HG02852 (cell line): ENCODE results near the gene RUNDC1.
"Not testable (repeated sequence)": the region's sequence is repeated elsewhere in the genome, so short reads cannot be mapped to it uniquely, and the experiment has no call there.

Source experiments
- ATAC-seq: cut with Tn5 transposase; IDR thresholded peaks from one replicate; pipeline ENCODE4 v1.9.1; 2021; ENCODE audit warnings: mild to moderate bottlenecking, moderate library complexity; ENCODE audit not compliant: unreplicated experiment

The RUNDC1 gene

DNA sequence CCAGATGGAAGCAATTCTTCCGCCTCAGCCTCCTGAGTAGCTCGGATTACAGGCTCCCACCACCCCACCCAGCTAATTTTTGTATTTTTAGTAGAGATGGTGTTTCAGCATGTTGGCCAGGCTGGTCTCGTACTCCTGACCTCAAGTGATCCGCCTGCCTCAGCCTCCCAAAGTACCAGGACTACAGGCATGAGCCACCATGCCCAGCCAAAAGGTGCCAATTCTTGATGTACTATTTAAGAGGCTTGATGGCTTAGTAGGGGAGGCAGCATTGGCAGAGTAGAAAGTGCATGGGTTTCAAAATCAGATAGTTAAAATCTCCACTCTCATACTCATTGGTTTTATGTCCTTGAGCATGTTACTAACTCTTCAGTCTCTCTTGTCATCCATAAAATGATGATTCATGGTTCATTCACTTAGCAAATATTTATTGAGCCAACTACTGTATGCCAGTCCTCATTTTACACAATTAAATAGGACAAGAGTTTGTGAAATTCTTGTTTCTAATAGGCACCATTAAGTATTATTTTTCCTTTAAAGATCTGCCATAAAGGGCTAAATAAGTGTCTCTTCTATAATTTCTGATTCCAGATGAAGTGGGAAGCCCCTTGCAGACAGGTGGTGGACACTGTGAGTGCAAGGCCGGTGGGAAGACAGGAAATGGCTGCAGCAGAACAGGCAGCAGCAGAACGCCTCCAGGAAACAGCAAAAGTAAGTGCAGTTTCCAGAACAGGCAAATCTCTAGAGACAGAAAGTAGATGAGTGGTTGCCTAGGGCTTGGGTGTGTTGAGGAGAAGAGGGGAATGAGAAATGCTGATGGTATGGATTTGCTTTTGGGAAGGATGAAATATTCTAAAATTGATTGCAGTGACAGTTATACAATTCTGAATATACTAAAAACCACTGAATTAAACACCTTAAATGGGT is 9.6 kb downstream of the RUNDC1 start:
- ATAC-seq, result no peak

DNA sequence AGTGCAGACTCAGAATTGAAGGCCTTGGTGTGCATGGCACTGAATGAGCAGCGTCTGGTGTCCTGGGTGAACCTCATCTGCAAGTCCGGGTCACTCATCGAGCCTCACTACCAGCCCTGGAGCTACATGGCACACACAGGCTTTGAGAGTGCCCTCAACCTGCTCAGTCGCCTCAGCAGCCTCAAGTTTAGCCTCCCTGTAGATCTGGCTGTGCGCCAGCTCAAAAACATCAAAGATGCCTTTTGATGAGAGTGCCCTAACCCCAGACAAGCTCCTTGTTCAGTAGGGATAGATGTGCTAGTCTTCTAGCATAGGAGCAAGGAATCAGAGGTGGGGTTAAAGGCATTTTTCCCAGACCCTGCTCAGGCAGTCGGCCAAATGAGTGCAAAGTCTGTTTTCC is 11.1 kb downstream of the RUNDC1 start:
- no peak for ATAC-seq

DNA sequence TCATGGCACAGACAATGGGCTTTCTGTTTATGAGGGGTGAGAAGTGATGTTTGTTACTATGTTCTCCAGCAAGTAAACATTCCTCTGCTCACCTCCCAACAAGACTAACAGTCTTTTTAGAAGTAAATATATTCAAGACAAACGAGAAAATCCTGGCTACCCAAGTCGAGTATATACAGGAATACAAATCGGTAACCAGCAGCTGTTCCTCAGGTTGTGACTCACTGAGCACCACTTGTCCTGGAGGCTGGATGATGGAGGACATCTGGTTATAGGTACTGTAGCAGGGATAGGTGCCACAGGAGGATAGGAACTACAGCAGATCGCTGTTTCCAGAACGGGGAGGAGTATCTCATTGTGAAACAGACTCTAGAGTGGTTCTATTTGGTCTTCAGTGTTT is 12.5 kb downstream of the RUNDC1 start:
- ATAC-seq, result no peak

DNA sequence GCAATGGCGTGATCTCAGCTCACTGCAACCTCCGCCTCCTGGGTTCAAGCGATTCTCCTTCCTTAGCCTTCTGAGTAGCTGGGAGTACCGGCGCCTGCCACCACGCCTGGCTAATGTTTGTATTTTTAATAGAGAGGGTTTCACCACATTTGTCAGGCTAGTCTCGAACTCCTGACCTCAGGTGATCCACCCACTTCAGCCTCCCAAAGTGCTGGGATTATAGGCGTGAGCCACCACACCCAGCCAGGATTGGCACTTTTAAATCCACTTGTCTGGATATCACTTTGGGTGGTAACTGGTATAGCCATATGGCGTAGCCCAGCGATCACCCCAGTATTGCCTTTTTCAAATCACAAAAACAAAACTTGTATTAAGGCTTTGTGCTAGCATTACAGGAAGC is 13.5 kb downstream of the RUNDC1 start:
- ATAC-seq, result not testable (repeated sequence)

DNA sequence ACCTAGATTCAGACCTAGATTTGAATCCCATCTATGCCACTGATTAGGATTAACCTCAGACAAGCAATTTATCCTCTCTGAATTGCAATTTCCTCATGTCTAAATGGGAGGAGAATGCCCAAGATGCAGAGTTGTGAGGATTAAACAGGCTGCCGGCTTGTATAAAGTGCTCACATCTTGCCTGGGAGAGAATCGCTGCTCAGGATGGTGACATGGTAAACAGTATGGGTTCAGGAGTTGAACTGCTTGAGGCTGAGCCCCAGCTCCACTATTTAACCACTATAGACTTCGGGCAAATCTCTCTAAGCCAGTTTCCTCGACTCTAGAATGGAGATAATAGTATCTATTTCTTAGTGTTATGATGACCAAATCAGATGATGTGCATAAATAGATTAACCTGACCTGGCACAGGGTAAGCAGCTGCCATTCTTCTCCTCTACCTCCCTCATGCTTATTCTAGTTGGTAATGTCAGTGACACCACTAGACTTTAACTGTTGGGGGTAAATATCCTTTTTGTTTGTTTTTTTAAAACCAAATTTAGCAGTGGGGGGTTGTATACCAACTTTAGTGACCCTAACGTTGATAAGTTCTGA is 17.1 kb downstream of the RUNDC1 start:
- no peak for ATAC-seq

DNA sequence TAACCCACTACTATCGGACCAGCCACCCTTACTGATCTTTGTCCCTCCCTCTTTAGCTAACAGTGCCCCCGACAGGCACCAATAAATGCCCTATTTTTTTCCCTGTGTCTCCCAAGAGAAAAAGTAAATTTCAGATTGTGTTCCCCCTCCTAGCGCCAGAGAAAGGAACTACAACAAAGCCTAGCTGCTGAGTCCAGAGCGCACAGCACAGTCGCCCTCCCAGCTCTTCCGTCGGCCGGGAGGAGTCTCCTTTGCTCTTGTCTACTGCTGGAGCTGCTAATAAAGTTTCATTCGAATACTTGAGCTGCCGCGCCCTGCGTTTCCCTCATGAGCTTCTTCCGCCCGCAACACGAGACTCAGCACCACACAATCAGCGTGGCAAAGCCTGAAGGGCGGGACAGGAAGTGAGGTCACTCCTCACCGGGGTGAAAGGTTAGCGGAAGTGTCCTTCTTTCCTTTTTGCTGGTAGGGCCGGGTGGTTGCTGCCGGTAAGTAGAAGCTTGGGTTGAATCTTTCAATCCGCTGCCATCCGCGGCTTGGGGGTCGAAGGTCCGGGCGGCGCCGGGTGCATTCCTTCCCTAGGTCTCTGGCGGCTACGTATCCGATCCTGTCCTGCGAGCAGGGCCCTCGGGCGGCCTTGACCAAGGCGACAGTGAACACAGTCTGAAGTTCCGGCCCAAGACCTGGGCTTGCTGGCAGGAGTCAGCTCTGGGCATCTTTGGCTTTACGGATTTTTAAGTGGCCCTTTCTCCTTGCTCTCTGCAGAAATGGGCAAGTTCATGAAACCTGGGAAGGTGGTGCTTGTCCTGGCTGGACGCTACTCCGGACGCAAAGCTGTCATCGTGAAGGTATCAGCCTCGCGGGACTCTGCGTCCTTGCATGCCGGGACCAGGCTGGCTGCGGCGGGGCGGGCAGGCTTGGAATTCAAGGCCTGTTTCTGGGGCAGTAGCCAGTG is 17.9 kb downstream of the RUNDC1 start, which contains the start of gene RPL27:
Gene RPL27 (plus strand): TSS at position 436 of the 955 bp plus-strand sequence. CDS start 332 bp downstream, at position 768.
- ATAC-seq, result peak; percentile 91

DNA sequence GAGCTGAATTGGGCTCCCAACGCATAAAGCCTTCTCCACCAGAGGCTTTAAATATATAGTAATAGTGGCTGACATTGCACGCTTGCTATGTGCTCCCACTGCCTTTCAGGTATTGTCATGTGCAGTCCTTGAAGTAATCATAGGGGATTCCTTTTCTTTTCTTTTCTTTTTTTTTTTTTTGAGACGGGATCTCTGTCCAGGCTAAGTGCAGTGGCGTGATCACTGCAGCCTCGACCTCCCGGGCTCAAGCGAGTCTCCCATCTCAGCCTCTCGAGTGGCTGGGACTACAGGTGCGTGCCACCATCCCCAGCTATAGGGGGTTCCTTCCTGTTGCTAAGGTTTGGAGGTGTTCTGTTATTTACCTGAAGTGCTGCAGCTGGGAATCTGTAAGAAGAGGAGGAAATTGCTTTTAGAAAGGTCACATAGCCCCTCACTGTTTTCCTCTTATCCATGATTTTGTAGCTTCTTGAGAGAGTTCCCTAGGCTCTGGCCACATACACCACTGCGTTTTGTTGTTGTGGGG is 18.7 kb downstream of the RUNDC1 start:
- no peak for ATAC-seq

DNA sequence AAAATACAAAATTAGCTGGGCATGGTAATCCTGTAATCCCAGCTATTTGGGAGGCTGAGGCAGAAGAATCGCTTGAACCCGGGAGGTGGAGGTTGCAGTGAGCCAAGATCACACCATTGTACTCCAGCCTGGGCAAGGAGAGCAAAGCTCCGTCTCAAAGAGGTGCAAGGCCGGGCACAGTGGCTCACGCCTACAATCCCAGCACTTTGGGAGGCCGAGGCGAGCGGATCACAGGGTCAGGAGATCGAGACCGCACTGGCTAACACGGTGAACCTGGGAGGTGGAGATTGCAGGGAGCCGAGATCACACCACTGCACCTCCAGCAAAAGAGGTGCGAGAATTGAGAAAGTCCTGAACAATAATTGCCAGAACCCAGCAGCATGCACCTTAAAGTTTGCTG is 20.5 kb downstream of the RUNDC1 start:
- not testable (repeated sequence) for ATAC-seq

DNA sequence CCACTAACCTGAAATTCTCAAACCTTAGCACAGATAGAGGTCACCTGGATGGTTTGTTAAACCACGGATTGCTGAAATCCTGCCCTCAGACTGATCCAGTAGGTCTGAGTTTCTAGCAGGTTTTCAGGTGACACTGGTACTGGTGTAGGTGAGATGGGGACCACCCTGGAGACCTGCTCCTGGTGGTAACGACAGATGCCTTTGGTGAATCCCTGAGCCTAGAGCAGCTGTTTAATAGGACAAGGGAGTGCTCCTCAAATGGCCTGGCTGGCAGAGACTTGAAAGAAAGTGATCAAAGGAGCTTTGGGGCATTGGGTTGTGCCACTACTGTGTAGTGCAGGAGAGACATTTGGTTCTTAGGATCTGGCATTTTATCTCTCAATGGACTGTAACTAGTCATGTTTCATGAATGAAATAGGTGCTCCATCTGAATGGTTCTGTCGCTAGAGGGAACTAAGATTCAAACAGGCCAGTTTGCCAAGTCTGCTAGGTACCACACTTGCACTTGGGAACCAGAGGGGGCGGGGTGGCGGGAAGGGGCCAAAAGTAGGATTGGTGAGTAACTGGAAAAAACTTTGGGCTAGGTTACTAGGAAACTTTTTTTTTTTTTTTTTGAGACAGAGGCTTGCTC is 23.3 kb downstream of the RUNDC1 start:
- ATAC-seq, result no peak

DNA sequence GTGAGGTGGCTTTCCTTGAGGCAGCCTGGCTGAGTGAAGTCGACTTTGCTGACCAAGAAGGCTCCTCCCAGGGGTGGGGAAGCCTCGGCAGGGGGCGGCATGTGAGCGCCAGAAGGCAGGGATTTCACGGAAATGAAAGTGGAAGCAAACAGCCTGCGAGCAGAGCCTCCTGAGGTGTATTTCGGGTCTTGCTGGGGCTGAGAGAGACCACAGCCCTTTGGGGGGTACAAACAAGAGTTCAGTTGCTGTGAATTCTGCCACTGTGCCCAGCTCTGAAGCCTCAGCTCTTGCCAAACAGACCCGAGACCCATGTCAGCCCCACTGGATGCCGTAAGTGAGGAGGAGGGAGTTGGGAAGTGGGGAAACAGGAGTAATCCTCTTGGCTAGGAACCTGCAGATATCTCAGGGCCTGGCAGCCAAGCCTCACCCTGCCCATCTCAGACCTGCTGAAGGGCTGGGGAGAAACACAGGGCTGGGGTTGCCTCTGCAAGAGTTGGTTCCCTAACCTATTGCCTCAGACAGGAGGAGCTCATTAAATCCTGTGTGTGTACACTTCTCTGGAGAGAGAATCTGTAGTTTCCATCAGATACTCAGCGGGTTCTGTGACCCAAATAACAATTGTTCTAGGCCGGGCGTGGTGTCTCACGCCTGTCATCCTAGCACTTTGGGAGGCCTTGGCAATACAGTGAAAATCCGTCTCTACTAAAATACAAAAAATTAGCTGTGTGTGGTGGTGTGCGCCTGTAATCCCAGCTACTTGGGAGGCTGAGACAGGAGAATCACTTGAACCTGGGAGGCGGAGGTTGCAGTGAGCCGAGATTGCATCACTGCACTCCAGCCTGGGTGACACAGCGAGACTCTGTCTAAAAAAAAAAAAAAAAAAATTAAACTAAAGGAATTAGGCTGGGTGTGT is 26.5 kb downstream of the RUNDC1 start, which contains the start of gene IFI35:
Gene IFI35 (plus strand): TSS at position 146 of the 913 bp plus-strand sequence. CDS start 164 bp downstream, at position 310.
- peak; percentile 83 for ATAC-seq

DNA sequence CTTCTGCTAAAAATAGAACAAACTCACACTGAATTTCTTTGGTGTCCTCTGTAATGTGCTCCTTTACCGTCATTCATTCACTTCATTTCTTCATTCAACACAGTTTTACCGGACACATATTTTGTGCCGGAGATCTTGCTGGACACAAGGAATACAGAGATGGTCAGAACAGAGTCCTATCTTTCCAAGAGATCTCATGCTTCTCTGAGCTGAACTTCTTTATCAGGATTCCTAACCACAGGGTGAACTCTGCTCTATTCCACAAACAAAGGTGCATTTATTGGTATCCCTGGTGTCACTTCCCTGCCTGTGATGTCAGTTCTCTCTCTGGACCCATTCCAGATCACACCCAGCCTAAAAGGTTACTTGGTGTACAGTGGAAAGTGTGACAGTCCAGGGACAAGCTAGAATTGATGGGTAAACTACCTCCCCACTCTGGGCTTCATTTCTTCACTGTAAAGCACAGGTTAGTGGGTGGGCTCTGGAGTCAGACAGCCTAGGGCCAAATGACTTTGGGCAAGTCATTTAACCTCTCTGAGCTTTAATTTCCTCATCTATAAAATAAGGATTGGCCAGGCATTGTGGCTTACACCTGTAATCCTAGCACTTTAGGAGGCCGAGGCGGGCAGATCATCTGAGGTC is 30.4 kb downstream of the RUNDC1 start:
- no peak for ATAC-seq

DNA sequence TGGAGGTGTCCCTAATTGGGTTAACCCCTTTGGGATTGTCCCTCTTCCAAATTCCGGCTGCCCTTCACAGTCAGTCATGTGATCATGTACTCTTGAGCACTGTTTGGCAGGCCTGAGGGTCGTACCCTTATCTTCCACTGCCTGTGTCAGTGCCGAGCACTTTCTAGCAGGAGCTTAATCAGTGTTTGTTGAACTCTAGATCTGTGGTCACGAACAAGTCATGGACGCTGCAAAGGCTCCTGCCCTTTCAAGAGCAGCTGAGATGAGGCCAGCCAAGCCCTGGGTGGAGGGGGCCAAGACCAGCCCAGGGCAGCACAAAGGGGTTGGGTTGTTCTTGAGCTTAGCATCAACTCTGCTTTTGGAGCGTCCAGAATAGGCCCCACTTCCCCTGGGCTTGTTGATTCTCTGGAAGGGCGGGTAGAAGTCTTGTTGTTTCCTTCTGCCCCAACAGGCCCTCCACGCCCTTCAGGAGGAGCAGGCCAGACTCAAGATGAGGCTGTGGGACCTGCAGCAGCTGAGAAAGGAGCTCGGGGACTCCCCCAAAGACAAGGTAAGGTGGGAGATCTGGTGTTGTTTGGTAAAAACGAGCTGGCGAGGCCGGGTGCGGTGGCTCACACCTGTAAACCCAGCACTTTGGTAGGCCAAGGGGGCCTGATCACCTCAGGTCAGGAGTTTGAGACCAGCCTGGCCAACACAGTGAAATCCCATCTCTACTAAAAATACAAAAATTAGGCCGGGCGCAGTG is 31.5 kb downstream of the RUNDC1 start:
- no peak for ATAC-seq

DNA sequence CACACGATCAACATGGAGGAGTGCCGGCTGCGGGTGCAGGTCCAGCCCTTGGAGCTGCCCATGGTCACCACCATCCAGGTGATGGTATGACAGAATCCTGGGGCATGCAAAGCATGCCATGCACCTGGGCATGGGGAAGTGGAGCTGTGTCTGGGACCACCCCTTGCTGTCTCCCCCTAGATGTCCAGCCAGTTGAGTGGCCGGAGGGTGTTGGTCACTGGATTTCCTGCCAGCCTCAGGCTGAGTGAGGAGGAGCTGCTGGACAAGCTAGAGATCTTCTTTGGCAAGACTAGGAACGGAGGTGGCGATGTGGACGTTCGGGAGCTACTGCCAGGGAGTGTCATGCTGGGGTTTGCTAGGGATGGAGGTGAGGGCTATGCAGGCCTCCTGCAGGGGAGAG is 32.9 kb downstream of the RUNDC1 start:
- ATAC-seq, result no peak

DNA sequence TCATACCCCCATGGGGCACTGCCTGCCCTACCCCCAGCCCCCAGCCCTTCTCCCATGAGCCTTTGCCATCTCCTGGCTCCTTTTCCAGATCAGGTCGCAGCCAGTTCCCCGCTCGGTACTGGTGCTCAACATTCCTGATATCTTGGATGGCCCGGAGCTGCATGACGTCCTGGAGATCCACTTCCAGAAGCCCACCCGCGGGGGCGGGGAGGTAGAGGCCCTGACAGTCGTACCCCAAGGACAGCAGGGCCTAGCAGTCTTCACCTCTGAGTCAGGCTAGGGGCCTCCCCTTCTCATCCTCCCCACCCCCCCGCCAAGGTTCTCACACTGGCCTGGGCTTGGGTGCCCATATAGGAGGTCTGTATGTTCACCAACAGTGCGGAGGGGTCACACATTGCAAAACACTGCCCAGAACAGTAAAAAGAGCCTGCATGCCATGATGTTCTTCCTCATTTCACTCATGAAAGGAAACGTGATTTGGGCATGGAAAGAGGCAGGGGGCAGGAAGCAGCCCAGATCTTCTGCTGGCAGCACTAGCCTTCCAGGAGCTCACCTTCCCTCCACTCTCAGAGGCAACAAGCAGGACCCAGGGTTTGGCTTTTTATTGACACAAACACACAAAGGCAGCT is 33.8 kb downstream of the RUNDC1 start:
- ATAC-seq, result no peak

DNA sequence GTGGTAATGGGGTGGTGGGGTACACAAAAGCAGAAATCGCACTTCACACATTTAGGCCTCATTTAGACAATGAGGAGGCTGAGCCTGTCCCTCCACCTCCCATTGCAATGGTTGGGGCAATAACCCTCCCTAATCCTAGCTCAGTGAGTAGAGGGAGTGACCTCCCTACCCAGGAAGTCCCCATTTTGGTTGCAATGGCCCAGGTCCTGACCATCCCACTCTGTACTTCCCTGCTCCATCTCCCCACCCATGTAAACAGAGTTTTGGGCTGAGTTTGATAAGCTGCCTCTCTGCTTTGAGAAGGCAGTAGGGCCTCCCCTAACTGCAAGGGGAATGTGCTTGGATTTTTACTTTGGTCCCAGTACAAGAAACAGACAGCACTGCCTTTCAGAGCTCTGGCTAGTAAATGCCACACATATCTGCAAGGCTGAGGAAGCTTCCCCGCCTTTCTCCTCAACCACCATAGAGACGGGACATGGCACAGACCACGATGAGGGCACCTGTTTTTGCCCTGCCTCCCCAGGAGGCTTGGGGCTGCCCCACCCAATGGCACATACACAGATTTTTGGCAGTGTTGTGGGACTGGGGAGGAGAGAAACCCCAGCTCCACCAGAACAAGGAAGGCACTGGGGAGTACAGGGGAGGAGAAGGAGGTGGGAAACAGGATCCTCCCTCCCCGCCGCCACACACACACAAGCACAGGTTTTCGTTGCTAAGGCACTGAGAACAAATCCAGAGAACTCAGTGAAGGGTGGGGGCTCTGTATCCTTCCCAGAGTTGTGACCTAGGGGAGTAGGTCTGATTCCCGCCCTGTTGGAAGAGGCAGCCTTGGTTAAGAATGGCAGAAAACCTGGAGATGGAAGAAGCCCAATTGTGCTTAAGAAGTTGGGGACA is 34.5 kb downstream of the RUNDC1 start:
- no peak for ATAC-seq

DNA sequence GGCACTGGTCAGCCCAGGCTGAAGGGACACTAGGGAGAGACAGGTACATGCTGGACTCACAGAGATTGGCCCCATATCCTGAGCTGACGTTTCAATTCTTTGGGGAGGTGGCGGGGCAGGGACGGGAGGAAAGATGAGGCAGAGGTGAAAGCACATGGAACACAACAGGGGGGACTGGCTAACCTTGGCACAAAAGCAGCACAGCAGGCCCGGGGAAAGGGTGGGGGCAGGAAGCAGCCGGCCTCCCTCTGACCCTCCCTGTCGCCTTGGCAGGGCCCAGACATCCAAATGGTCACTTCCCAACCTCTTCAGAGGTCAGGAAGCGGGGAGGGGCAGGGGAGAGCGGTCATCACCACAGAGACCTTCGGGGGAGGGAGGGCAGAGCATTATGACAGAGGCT is 35.2 kb downstream of the RUNDC1 start:
- ATAC-seq, result no peak

DNA sequence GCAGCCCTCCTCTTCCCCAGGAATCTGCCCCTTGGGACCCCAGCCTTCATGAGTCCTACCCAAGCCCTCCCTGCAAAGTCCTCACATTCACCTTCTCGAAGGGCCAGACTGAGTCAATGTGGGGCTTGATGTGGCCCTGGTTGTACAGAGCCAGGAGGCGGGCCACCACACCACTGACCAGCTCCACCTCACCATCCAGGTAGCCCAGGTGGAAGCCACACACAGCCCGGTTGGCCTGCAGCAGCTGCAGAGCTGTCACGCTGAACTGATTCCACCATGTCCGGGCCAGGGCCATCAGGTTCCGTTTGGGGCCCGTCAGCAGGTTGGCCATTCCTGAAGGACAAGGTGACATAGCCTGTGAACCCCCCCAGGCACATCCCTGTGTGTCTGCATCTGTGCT is 35.9 kb downstream of the RUNDC1 start:
- ATAC-seq, result no peak
